HEK293 (cell line): ENCODE results near the gene U2SURP.

Experiments used
- CTCF ChIP-seq: fragments of 450-650 bp; formaldehyde crosslinking; IDR thresholded peaks from 2 replicates; pipeline ENCODE4 v1.5.1; 2016; ENCODE audit warnings: missing biosample characterization, missing genetic modification characterization
- HOXA7 ChIP-seq: sonication (generic); formaldehyde crosslinking; IDR thresholded peaks from 2 replicates; pipeline ENCODE4 v1.8.1; 2022; ENCODE audit warnings: missing genetic modification reagents, borderline replicate concordance
- OVOL3 ChIP-seq: fragments of 450-650 bp; formaldehyde crosslinking; IDR thresholded peaks from 2 replicates; pipeline ENCODE4 v1.5.1; 2016; ENCODE audit warnings: missing biosample characterization, missing genetic modification characterization
- PATZ1 ChIP-seq: fragments of 450-650 bp; formaldehyde crosslinking; IDR thresholded peaks from 2 replicates; pipeline ENCODE4 v1.5.1; 2016; ENCODE audit warnings: missing biosample characterization, missing genetic modification characterization
- REST ChIP-seq: fragments of 450-650 bp; formaldehyde crosslinking; IDR thresholded peaks from 2 replicates; pipeline ENCODE4 v1.5.1; 2016; ENCODE audit warnings: missing biosample characterization, missing genetic modification characterization
- SCRT2 ChIP-seq: fragments of 450-650 bp; formaldehyde crosslinking; IDR thresholded peaks from 2 replicates; pipeline ENCODE4 v1.5.1; 2016; ENCODE audit warnings: missing biosample characterization, missing genetic modification characterization
- ZNF10 ChIP-seq: fragments of 450-650 bp; formaldehyde crosslinking; IDR thresholded peaks from 2 replicates; pipeline ENCODE4 v1.5.1; 2017; ENCODE audit warnings: missing biosample characterization, missing genetic modification characterization
- ZNF280C ChIP-seq: fragments of 450-650 bp; formaldehyde crosslinking; IDR thresholded peaks from 2 replicates; pipeline ENCODE4 v1.5.1; 2016; ENCODE audit warnings: missing biosample characterization, missing genetic modification characterization
- ZNF48 ChIP-seq: fragments of 450-650 bp; formaldehyde crosslinking; IDR thresholded peaks from 2 replicates; pipeline ENCODE4 v1.5.1; 2016; ENCODE audit warnings: missing biosample characterization, missing genetic modification characterization

- TF ChIP-seq SCRT2 (tag by site-specific recombination) (no peak), ZNF48 (tag by site-specific recombination) (no peak), OVOL3 (tag by site-specific recombination) (no peak), ZNF280C (tag by site-specific recombination) (no peak), HOXA7 (no peak), REST (tag by site-specific recombination) (no peak), CTCF (tag by site-specific recombination) (no peak), PATZ1 (tag by site-specific recombination) (no peak), ZNF10 (tag by site-specific recombination) (no peak)
Observed at GRCh38 chr3:143109861-143110260, 108.5 kb downstream of the U2SURP start.
